GM21717 (cell line): ENCODE results near the gene TMEM60.
"Not testable (repeated sequence)": the region's sequence is repeated elsewhere in the genome, so short reads cannot be mapped to it uniquely, and the experiment has no call there.

Source experiments
- ATAC-seq: cut with Tn5 transposase; IDR thresholded peaks from one replicate; pipeline ENCODE4 v1.9.1; 2021; ENCODE audit warnings: mild to moderate bottlenecking, moderate library complexity; ENCODE audit not compliant: unreplicated experiment

TMEM60 gene

GRCh38 chr7:77812290-77812685 is 14.1 kb upstream of the TMEM60 start:
- ATAC-seq, result no peak

GRCh38 chr7:77811516-77812289 is 13.5 kb upstream of the TMEM60 start:
- no peak for ATAC-seq

GRCh38 chr7:77808517-77808916 is 10.3 kb upstream of the TMEM60 start:
- peak; percentile 53 for ATAC-seq

- no peak for ATAC-seq
Observed at GRCh38 chr7:77806425-77806824, 8.2 kb upstream of the TMEM60 start.

- ATAC-seq, result no peak
Observed at GRCh38 chr7:77802557-77803405, 4.5 kb upstream of the TMEM60 start.

- ATAC-seq, result no peak
Observed at GRCh38 chr7:77800730-77801129, 2.5 kb upstream of the TMEM60 start.

GRCh38 chr7:77800158-77800557 is 1.9 kb upstream of the TMEM60 start:
- ATAC-seq, result no peak

- peak; percentile 4 for ATAC-seq
Observed at GRCh38 chr7:77799078-77799964, 1.1 kb upstream of the TMEM60 start.

GRCh38 chr7:77797734-77798393 is 370 bp downstream of the TMEM60 start:
- peak; percentile 25 for ATAC-seq

GRCh38 chr7:77796960-77797359 is 1.3 kb downstream of the TMEM60 start:
- ATAC-seq, result no peak

- ATAC-seq, result no peak
Observed at GRCh38 chr7:77796109-77796508, 2.1 kb downstream of the TMEM60 start.

GRCh38 chr7:77794000-77794399 is 4.2 kb downstream of the TMEM60 start:
- no peak for ATAC-seq

GRCh38 chr7:77791956-77792355 is 6.3 kb downstream of the TMEM60 start:
- no peak for ATAC-seq

GRCh38 chr7:77791336-77791735 is 6.9 kb downstream of the TMEM60 start:
- no peak for ATAC-seq

- ATAC-seq, result no peak
Observed at GRCh38 chr7:77788327-77788902, 9.8 kb downstream of the TMEM60 start.

- ATAC-seq, result no peak
Observed at GRCh38 chr7:77786741-77787140, 11.5 kb downstream of the TMEM60 start.

- no peak for ATAC-seq
Observed at GRCh38 chr7:77786018-77786417, 12.2 kb downstream of the TMEM60 start.

GRCh38 chr7:77784426-77784825 is 13.8 kb downstream of the TMEM60 start:
- not testable (repeated sequence) for ATAC-seq

GRCh38 chr7:77783545-77783944 is 14.7 kb downstream of the TMEM60 start:
- no peak for ATAC-seq

GRCh38 chr7:77783111-77783510 is 15.1 kb downstream of the TMEM60 start:
- no peak for ATAC-seq
